GM12872 (cell line): ENCODE measurements around the gene ANOS1.

Experiments used
- TF ChIP-seq, protein P1 (sequence below): IDR thresholded peaks from 3 replicates; pipeline ENCODE4 v1.5.1; 2011; ENCODE audit warnings: low read depth, mild to moderate bottlenecking, low read length, moderate library complexity; ENCODE audit not compliant: insufficient read depth

Gene ANOS1

GRCh38 chrX:8743126-8743732 lies 11.3 kb upstream of the ANOS1 start:
- TF ChIP-seq, protein P1, sequence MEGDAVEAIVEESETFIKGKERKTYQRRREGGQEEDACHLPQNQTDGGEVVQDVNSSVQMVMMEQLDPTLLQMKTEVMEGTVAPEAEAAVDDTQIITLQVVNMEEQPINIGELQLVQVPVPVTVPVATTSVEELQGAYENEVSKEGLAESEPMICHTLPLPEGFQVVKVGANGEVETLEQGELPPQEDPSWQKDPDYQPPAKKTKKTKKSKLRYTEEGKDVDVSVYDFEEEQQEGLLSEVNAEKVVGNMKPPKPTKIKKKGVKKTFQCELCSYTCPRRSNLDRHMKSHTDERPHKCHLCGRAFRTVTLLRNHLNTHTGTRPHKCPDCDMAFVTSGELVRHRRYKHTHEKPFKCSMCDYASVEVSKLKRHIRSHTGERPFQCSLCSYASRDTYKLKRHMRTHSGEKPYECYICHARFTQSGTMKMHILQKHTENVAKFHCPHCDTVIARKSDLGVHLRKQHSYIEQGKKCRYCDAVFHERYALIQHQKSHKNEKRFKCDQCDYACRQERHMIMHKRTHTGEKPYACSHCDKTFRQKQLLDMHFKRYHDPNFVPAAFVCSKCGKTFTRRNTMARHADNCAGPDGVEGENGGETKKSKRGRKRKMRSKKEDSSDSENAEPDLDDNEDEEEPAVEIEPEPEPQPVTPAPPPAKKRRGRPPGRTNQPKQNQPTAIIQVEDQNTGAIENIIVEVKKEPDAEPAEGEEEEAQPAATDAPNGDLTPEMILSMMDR: peak; percentile 69

GRCh38 chrX:8741981-8742380 lies 10.0 kb upstream of the ANOS1 start:
- TF ChIP-seq, protein P1: no peak

DNA sequence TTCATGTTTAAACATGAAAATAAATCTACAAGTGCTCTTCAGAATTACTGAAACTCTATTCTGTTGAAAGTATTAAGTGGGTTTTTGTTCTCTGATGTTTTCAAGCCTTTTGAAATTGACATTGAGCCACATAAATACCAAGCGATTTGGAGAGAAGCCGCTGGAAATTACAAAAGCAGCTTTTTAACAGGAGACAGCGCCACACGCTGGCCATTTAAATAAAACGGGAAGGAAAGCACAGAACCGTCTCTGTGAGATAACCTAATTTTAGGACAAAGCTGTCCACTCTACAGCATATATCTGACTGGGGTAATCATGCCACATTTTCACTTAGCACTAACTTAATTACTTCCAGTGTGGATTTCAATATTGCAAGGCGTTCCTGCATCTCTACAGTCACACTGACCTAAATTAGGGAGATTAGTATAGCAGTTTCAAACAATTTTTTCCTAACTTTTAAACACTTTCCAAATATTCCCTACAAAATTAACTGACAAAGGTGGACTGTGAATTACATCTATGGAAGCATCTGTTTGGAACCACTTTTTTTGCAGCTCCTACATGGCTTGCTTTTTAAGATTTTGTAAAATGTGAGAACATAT lies 6.8 kb upstream of the ANOS1 start:
- TF ChIP-seq, protein P1: peak; percentile 45

GRCh38 chrX:8737883-8738282 lies 5.9 kb upstream of the ANOS1 start:
- TF ChIP-seq, protein P1: no peak

DNA sequence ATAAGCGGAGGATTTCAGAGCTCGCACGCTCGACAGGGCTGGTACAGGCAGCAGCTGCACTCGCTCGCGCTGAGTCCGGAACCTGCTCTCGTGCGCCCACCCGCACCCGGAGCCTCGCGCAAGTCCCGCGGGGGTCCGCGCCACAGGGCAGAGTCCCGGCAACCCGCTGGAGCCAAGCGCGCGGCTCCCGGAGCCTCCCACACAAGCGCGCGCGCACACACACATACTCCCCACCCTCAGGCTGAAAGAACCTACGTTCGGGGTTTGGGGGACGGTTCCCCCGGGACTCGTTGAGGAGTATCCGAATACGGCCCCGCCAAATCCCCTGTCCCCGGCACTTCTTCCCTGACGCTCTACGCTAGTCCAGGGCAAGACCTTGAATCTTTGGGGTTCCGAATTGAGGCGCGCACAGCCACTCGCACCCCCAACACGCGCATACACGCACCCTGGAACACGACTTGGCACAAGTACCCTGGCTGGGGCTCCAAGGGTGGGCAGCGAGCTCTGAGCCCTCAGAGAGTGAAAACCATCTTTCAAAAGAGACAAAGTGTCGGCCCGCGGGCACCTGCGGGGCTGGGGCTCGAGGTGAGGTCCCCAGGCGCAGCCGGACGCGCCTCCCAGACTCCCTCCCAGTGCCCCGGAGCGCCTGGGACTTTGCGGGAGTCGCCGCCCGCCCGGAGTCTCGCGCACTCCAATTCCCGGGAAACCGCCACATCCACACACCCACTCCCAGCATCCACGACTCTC lies 952 bp downstream of the ANOS1 start:
- TF ChIP-seq, protein P1: no peak

DNA sequence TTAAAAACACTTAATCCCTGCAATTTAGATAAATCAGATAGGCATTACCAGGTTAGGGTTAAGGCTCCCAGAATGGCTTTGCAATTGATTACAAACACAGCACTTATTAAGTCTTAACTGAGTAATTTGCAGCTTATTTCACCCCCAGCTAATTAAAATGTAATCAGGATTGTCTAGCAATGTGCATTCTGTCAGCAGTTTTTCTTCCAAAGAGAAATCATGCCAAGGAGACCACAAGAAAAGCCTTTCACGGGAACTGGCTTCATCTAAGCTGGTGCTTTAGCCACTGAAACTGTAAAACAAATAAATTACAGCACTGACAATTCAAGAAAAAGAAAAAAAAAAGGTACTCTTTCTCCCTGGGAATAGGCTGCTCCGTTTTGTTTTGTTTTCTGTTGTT lies 2.1 kb downstream of the ANOS1 start:
- TF ChIP-seq, protein P1: no peak

DNA sequence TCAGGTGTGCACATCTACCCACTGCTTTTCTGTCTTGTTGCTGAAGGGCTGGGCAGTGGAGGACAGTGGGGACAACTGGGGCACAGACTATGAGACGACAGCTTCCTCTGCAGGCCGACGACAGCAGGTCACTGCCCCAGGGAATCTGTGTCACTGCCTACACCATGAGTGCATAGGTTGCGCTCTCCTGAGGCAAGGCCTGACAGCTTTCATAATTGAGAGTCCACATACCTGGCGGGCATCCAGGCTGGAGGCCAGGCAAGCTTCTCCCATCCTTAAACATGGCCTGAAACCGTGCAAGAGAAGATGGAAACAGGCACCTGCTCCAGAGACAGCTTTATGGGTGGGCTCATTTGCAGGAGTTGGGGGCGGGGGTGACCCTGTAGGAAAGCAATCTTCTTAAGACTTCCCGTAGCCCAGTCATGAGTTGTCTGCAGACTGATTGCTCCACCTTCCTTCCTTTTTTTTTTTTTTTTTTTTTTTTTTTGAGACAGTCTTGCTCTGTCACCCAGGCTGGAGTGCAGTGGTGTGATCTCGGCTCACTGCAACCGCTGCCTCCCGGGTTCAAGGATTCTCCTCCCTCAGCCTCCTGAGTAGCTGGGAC lies 2.9 kb downstream of the ANOS1 start:
- TF ChIP-seq, protein P1: no peak
